ENCODE results near the gene ZNF521.
"Not testable (repeated sequence)": the region's sequence is repeated elsewhere in the genome, so short reads cannot be mapped to it uniquely, and the experiment has no call there.

Gene ZNF521

GRCh38 chr18:25288340-25288938 is 63.5 kb downstream of the ZNF521 start:
- no peak for DNase-seq

- DNase-seq = no peak
These were observed 64.9 kb downstream of the ZNF521 start for GRCh38 chr18:25287106-25287505.

GRCh38 chr18:25284861-25285550 is 67.0 kb downstream of the ZNF521 start:
- DNase-seq = no peak

GRCh38 chr18:25284281-25284680 is 67.7 kb downstream of the ZNF521 start:
- DNase-seq = no peak

- DNase-seq = no peak
These were observed 68.2 kb downstream of the ZNF521 start for GRCh38 chr18:25283781-25284180.

GRCh38 chr18:25282896-25283703 is 68.9 kb downstream of the ZNF521 start:
- no peak for DNase-seq

- no peak for DNase-seq
These were observed 69.7 kb downstream of the ZNF521 start for GRCh38 chr18:25282282-25282681.

- DNase-seq = no peak
These were observed 70.4 kb downstream of the ZNF521 start for GRCh38 chr18:25281556-25281955.

- no peak for DNase-seq
These were observed 72.0 kb downstream of the ZNF521 start for GRCh38 chr18:25279961-25280360.

- no peak for DNase-seq
These were observed 72.4 kb downstream of the ZNF521 start for GRCh38 chr18:25279556-25279955.

- no peak for DNase-seq
These were observed 72.8 kb downstream of the ZNF521 start for GRCh38 chr18:25279133-25279532.

GRCh38 chr18:25278394-25278793 is 73.6 kb downstream of the ZNF521 start:
- DNase-seq = peak; percentile 28

GRCh38 chr18:25275412-25276001 is 76.5 kb downstream of the ZNF521 start:
- DNase-seq = peak; percentile 31

- no peak for DNase-seq
These were observed 77.0 kb downstream of the ZNF521 start for GRCh38 chr18:25274926-25275325.

- DNase-seq = not testable (repeated sequence)
These were observed 84.9 kb downstream of the ZNF521 start for GRCh38 chr18:25266931-25267527.

GRCh38 chr18:25262920-25263319 is 89.0 kb downstream of the ZNF521 start:
- no peak for DNase-seq

- no peak for DNase-seq
These were observed 90.2 kb downstream of the ZNF521 start for GRCh38 chr18:25261768-25262167.

GRCh38 chr18:25256439-25256838 is 95.5 kb downstream of the ZNF521 start:
- DNase-seq = no peak

GRCh38 chr18:25253779-25254178 is 98.2 kb downstream of the ZNF521 start:
- DNase-seq = no peak

GRCh38 chr18:25253136-25253535 is 98.8 kb downstream of the ZNF521 start:
- DNase-seq = no peak

GRCh38 chr18:25251068-25251467 is 100.9 kb downstream of the ZNF521 start:
- DNase-seq = no peak

- no peak for DNase-seq
These were observed 101.5 kb downstream of the ZNF521 start for GRCh38 chr18:25250474-25250851.

GRCh38 chr18:25248755-25249154 is 103.2 kb downstream of the ZNF521 start:
- DNase-seq = no peak

Measured in NCI-H1105 treated with DMSO at 0.1 percent for 48 hours (cell line).